GM21825 (cell line): ENCODE measurements around the gene SLC25A39.
"Not testable (repeated sequence)": the region's sequence is repeated elsewhere in the genome, so short reads cannot be mapped to it uniquely, and the experiment has no call there.

Experiments used
- ATAC-seq: cut with Tn5 transposase; IDR thresholded peaks from one replicate; pipeline ENCODE4 v1.9.1; 2021; ENCODE audit warnings: mild to moderate bottlenecking, moderate library complexity; ENCODE audit not compliant: unreplicated experiment

SLC25A39 gene, protein sequence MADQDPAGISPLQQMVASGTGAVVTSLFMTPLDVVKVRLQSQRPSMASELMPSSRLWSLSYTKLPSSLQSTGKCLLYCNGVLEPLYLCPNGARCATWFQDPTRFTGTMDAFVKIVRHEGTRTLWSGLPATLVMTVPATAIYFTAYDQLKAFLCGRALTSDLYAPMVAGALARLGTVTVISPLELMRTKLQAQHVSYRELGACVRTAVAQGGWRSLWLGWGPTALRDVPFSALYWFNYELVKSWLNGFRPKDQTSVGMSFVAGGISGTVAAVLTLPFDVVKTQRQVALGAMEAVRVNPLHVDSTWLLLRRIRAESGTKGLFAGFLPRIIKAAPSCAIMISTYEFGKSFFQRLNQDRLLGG

DNA sequence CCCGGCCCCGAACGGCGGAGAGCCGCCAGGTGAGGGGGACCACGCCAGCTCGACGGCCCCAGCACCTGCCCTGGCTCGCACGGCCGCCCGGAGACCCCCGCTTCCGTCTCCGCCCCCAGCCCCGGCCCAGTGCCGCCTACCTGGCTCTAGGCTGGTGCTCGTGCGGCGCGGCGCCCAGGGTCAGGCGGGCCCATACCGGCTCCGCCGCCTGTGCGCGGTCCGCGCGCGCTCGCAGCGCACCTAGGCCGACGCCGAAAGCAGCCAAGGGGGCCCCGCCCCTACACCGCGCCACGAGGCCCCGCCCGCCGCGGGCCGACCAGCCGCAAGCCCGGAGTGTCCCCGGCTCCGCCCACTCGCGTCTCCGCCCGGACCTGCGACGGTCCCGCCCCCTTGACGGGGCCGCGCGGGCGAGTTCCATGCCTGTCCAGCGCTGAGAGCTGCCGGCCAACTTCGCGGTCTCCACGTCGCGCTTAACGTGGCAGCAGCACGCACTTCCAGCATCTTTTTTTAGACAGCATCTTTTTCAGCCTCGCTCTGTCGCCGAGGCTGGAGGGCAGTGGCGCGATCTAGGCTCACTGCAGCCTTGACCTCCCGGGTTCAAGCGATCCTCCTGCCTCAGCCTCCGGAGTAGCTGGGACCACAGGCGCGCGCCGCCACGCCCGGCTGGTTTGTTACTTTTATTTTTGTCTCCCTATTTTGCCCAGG lies at the start of gene SLC25A39:
Gene SLC25A39 (minus strand): TSS at position 253 of the 705 bp plus-strand sequence. CDS start 1,261 bp downstream, outside the sequence.
- peak; percentile 62 for ATAC-seq

DNA sequence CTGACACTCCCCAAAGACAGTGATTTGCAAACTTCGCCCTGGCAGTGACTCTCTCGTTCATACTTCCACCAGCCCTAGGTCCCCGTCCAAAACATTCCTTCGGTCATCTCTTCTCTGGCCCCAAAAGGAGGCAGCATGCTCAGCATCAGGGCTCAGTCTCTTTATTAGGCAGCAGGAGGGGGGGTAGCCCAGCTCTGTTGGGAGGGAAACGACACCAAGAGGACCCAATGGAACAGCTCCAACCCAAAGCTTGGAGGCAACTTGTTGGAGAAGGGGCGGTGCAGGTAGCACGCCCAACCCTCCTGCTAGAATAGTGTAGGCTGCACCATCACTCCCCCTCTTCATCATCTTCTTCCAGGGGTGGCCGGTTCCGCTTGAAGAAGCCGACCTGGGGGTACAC lies 47.4 kb upstream of the SLC25A39 start:
- no peak for ATAC-seq

DNA sequence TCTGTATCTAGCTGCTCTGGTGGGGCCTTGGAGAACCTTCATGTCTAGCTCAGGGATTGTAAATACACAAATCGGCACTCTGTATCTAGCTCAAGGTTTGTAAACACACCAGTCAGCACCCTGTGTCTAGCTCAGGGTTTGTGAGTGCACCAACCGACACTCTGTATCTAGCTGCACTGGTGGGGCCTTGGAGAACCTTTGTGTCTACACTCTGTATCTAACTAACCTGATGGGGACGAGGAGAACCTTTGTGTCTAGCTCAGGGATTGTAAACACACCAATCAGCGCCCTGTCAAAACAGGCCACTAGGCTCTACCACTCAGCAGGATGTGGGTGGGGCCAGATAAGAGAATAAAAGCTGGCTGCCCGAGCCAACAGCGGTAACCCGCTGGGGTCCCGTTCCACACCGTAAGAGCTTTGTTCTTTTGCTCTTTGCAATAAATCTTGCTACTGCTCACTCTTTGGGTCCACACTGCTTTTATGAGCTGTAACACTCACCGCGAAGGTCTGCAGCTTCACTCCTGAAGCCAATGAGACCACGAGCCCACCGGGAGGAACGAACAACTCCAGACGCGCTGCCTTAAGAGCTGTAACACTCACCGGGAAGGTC lies 44.9 kb upstream of the SLC25A39 start:
- ATAC-seq = not testable (repeated sequence)

DNA sequence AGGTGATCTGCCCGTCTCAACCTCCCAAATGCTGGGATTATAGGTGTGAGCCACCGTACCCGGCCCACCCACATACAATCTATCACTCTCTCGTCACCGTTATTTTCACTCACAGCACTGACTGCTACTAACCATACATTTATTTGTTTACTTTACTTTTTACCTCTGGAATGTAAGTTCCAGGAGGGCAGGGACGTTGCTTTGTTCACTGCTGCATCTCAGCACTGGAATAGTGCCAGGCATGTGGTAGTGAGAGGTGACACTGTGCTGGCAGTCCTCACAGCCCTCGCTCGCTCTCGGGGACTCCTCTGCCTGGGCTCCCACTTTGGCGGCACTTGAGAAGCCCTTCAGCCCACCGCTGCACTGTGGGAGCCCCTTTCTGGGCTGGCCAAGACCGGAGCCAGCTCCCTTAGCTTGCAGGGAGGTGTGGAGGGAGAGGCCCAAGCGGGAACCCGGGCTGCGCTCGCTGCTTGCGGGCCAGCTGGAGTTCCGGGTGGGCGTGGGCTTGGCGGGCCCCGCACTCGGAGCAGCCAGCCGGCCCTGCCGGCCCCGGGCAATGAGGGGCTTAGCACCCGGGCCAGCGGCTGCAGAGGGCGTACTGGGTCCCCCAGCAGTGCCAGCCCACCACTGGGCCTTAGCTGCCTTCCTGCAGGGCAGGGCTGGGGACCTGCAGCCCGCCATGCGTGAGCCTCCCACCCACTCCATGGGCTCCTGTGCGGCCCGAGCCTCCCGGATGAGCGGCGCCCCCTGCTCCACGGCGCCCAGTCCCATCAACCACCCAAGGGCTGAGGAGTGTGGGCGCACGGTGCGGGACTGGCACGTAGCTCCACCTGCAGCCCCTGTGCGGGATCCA lies 44.0 kb upstream of the SLC25A39 start:
- not testable (repeated sequence) for ATAC-seq

DNA sequence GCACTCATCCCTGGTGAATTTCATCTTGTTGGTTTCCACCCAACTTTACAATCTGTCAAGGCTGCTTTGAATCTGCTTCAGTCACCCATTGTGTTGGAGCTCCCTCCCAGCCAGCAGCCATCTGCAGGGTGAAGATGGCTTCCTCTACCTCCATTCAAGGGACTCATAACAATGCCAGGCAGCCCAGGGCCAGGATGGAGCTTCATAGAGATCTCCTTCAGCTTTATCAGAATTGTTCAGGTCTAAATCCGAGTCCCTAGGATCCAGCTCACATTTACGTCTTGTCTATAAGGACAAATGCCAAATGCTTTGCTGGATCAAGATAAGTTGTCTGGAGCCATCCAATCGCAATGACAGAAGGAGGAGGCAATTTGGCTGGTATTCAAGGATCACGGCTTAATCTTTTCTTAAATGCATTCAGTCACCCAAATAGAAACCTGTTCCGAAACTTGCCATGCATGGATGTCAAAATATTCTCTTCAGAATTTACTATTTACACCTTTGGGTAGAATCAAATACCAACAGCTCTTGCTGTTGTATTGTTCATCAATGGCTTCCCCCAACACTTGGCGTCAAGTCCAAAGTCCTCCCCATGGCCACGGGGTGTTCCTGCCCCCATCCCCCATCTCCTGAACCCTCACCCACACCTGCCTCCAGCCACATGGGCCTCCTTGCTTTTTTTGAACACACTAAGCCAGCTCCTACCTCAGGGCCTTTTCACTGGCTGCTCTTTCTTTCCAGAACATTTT lies 42.8 kb upstream of the SLC25A39 start:
- no peak for ATAC-seq

DNA sequence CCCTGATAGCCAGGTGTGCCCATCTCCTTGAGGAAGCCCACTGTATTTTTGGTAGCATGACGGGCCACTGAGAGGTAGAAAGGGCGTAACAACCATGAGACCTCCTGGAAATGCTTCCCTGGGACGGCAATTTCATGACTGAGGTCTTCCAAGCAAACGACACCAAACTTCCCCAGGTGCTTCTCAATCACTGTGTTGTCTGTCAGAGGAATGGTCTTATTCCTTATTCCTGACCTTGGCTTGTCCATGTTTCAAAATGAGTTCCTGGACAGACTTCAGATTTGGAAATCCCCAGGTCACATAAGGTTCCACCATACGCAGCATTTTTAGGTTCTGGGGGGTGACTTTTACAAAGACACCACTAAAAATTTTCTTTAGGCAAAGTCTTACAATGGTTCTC lies 40.4 kb upstream of the SLC25A39 start:
- ATAC-seq = not testable (repeated sequence)

DNA sequence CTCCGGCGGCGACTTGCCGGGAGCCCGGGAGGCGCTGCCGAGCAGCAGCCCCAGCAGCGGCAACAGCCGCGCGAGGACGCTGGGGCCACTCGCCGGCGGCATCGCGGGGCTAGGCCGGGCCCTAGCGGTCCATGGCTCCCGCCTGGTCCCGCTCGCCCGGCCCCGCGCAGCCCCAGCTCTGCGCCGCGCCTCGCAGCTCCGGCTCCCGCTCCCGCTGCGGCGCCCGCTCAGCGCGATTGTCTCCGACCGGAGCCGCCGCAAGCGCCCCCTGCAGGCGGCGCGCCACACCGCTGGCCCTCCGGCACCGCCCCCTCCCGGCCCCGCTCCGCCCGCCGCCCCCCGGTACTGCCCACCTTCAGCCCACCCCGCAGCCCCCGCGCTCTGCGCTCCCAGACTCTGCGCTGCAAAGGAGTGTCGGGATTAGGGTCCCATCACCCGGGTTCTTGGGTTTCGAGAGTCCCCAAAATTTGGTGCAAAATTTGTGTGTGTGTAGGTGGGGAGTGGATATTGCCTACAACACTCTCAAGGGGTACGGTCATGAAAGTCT lies 39.1 kb upstream of the SLC25A39 start, which contains the start of gene FAM171A2:
Gene FAM171A2 (minus strand): TSS at position 241 of the 547 bp plus-strand sequence. CDS start 139 bp downstream, at position 102.
- peak; percentile 54 for ATAC-seq

DNA sequence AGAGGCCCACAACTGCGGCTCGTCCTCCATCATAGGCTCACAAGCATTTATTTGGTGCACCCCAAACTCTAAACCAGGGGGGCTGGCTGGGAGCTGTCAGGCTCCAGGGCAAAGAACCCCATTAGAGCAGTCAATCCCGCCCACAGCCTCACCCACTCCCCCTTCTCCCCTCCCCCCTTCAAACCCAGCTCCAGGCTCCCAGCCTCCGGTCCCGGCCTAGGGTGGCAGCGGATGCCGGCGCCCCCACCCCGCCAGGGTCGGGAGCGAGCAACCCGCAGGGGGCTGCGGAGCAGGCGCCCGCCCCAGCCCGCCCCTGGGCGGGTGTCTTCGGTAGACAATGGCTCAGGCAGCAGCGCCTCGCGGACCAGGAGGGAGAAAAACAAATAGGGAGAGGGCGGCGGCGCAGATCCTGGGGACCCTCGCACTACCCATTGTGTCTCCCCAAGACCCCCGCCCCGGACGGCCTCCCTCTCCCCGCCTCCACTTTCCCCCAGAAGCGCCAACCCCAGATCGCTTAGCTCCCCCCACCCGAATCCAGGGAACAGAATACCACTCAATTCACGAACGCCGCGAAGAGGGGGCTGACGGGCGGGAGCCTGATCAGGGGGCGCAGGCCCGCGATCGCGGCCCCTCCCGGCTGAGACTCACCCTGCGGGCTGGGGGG lies 38.5 kb upstream of the SLC25A39 start:
- no peak for ATAC-seq

DNA sequence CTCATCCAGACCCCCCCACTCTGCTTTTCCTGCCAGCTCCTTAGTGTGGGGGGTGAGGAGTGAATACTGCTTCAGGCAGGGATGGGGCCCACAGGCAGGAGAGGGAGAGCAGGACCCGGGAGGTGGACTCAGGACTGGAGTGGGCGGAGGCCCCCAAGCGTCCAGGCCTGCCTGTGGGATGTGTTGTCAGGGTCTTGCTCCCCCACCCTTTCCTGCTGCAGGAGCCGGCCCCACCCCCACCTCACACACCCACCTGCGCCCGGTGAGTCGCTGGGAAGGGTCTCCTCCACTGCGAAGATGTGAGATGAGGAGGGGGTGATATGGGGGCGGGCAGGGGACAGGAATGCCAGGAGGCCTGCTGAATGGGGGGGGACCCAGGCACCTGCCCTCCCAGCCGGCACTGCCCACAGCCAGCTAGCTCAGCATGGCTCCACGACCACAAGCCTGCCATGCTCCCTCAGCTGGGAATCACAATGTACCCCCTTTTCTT lies 37.9 kb upstream of the SLC25A39 start:
- no peak for ATAC-seq

DNA sequence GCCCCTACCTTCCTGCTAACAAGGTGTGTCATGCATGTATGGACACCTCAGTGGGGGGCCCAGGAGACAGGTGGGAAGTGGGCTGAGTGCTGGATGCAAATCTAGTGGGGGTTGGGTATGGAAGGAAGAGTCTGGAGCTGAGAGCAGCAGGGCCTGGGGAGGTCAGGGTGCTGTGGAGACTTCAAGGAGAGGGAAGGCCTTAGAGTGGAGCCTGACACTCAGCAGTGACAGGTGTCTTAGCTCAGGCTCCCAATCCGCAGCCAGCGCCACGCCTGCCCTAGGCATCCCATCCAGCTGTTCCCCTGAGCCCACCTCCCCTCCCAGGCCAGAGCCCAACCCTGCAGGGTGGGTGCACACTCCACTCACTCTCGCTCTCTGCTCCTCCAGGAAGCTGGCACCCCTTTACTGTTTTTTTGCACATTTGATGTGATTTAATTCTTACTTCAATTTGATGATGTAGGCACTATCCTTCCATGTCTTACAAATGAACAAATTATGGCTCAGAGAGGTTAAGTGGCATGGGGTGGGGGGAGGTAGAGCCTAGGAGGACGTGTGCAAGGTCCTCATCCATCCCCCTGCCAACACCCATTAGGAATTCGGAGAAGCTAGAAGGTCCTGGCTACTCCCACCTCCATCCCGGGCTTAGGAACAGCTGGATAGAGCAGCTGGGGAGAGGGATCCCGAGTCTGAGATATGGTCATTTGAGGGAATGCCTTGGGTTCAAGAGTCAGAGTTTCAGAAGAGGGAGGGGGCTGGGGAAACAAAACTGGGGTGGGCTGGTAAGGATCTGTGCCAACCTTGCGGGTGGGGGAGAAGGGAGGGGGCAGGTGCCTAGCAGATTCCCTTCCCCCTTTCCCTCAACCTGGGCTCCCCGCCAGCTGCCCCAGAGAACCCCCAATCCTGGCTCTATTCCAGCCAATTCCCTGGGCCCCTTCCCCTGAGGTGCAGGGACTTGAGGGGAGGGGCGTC lies 37.0 kb upstream of the SLC25A39 start:
- no peak for ATAC-seq

DNA sequence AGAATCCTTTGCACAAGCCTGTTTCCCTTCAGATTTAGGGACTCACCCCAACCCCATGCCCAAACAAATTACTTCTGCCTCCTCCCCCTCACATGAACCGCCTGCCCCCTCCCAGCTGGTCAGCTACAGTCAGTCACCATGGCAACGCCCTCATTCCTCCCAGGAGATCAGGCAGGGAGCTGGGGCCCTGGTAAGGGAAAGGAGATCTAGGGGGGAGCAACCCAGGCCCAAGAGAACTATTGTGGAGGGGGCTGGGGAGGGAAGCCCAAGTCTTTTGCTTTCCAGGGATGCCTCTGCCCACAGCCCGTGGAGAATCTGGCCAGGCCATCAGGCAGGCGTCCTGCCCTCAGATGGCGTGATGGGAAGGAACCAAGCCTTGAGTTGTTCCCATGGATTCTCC lies 36.2 kb upstream of the SLC25A39 start:
- no peak for ATAC-seq

DNA sequence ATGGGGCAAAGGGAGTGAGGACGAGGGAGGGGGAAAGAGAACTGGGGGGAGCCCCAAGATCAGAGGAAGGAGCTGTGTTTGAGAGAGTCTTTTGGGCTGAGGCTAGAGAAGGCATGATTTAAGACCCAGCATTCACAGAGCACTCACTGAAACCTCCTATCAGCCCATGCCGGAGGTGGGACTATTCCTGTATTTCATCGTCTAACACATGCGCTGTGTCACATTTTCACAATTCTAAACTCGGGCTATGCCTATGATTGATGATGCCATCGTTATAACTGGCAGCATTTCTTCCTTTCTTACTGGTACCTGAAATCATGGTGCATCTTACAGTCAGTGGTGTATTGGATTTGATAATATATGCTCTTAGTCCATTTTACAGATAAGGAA lies 35.5 kb upstream of the SLC25A39 start:
- no peak for ATAC-seq

DNA sequence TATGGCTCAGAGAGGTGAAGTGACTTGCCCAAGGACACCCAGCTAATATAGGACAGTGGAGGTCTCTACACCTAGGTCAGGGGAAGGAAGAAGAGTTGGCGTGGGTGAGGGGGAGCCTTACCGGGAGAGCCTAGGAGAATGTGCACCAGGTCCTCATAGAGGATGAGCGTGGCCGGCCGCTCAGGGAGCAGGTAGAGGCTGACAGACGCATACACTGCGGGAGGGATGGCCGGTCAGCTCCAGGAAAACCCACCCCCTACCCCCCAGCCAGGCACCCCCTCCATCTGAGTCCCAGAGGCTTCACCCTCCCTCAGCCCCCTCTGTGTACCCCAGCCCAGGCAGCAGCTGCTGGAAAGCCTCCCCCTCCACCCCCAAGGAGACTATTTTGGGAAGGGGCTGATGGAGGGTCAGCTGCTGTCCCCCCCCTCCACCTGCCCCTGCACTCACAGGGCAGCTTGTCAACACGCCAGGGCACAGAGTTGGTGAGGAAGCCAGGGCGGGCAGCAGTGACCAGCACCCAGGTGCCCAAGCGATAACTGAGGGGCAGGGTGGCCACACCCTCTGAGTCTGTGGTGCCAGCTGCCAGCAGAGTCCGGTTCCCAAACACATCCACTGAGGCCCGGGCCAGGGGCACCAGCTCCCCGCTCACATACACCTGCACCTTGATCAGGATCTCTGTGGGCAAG lies 35.0 kb upstream of the SLC25A39 start:
- no peak for ATAC-seq

DNA sequence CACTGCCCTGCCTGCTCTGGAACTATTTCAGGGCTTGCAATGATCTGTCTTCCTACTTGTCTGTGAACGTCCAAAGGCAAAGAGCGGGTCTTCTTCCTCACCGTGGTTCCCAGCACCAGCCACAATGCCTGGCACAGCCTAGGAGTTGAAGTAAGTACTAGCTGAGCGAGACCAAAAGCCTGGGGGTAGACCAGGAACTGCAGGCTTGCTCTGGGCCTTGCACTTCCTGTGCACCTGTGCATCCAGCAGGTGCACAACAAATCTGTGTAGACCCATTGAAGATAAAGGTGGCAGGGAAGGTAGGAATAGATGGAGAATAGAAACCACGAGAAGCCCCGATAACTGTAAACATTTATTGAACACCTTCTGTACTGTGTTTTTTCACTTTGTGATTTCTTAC lies 34.4 kb upstream of the SLC25A39 start:
- ATAC-seq = no peak

DNA sequence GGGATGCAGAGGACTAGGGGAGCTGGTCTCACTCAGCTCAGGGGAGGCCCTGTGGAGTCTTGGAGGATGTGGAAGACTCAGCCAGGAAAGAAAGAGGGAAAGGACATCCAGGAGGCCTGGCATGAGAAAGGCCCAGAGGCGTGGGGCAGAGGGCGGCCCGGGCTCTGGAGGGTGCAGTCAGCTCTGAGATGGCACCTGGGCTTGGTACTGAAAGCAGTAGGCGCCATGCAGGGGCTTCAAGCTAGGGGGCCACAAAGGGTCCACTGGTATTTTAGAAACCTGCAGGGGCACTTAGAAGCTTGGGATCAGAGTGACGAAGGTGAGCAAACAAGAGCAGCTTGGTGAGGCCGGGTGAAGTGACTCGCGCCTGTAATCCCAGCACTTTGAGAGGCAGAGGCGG lies 33.4 kb upstream of the SLC25A39 start:
- ATAC-seq = no peak

DNA sequence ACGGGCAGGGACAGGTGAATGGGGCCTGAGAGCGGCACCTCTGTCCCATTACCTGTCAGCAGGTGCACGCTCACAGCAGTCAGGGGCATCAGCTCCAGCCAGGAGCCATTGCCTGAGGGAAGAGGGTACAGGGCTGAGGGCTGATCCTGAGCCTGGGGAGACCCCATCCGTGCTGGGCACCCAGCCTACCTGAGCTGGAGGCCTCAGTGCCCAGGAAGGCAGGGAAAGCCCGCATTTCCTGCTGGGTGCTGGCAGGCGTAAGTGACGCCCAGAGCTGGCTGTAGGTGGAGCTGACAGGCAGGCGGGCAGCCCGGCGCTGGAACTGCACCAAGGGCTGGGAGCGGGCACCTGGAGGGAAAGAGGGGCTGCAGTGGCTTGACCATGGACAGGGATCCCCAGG lies 31.6 kb upstream of the SLC25A39 start:
- no peak for ATAC-seq

DNA sequence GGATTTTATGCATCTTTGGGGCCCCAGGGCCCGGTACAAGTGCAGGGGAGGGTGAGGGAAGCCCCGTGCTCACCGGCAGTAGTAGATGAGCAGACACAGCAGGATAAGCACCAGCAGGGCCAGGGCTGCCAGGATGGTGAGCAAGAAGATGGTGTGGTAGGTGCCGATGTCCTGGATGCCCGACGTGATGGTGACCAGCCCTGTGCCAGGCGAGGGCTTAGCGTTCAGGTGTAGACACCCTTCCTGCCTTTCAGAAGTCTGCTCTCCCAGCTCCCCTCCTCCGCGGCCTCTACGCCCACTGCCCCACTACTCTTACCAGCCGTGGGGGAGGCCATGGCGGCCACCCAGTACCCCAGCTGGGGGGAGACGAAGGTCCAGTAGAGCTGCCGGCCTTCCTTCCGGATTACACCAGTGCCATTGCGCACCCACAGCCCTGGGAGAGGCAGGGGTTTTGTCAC lies 31.0 kb upstream of the SLC25A39 start:
- ATAC-seq = no peak
